H9 (cell line): ENCODE data around the gene SMTN. TPM values are rescaled to one million over a fixed set of nuclear protein-coding genes. Genes with fewer than 3 reads are reported as not detected.

Experiments used
- DNase-seq: peaks from one replicate; pipeline ENCODE4 v3.0.0-alpha.2; 2017
- H2AFZ ChIP-seq: one replicate; pipeline ENCODE4 v1.6.1; 2013; ENCODE audit warnings: mild to moderate bottlenecking, low read length, control low read depth, moderate library complexity
- H2AK5ac ChIP-seq: 2 replicates; pipeline ENCODE4 v1.6.1; 2013; ENCODE audit warnings: low read length, control low read depth, mixed read lengths; ENCODE audit not compliant: insufficient read length
- H2BK120ac ChIP-seq: one replicate; pipeline ENCODE4 v1.6.1; 2013; ENCODE audit warnings: low read depth, mild to moderate bottlenecking, low read length, control low read depth, inconsistent platforms; ENCODE audit not compliant: poor library complexity, severe bottlenecking
- H2BK12ac ChIP-seq: 2 replicates; pipeline ENCODE4 v1.6.1; 2013; ENCODE audit warnings: low read length, control low read depth, mixed read lengths, low read depth; ENCODE audit not compliant: insufficient read length
- H2BK15ac ChIP-seq: 2 replicates; pipeline ENCODE4 v1.6.1; 2013; ENCODE audit warnings: low read depth, low read length, control low read depth
- H2BK20ac ChIP-seq: one replicate; pipeline ENCODE4 v1.6.1; 2013; ENCODE audit warnings: low read depth, mild to moderate bottlenecking, low read length, control low read depth, inconsistent platforms; ENCODE audit not compliant: poor library complexity, severe bottlenecking
- H2BK5ac ChIP-seq: 2 replicates; pipeline ENCODE4 v1.6.1; 2013; ENCODE audit warnings: low read length, control low read depth, mixed read lengths; ENCODE audit not compliant: insufficient read length
- H3K14ac ChIP-seq: 2 replicates; pipeline ENCODE4 v1.6.1; 2013; ENCODE audit warnings: low read length, control low read depth; ENCODE audit not compliant: insufficient read depth
- H3K18ac ChIP-seq: 2 replicates; pipeline ENCODE4 v1.6.1; 2013; ENCODE audit warnings: low read depth, mild to moderate bottlenecking, mixed read lengths, low read length, control low read depth; ENCODE audit not compliant: insufficient read length
- H3K23ac ChIP-seq: 2 replicates; pipeline ENCODE4 v1.6.1; 2013; ENCODE audit warnings: low read length, control low read depth, mixed read lengths, low read depth; ENCODE audit not compliant: insufficient read length
- H3K23me2 ChIP-seq: 2 replicates; pipeline ENCODE4 v1.6.1; 2013; ENCODE audit warnings: low read depth, mild to moderate bottlenecking, mixed read lengths, low read length, control low read depth; ENCODE audit not compliant: insufficient read length, poor library complexity, severe bottlenecking
- H3K27ac ChIP-seq: 2 replicates; pipeline ENCODE4 v1.5.1; 2013; ENCODE audit warnings: low read length, control low read depth, mixed read lengths, low read depth; ENCODE audit not compliant: insufficient read length
- H3K27me3 ChIP-seq: 2 replicates; pipeline ENCODE4 v1.6.1; 2013; ENCODE audit warnings: low read length, control low read depth, inconsistent platforms; ENCODE audit not compliant: insufficient read depth
- H3K4ac ChIP-seq: 2 replicates; pipeline ENCODE4 v1.6.1; 2013; ENCODE audit warnings: low read depth, mild to moderate bottlenecking, control low read depth, inconsistent platforms, low read length, moderate library complexity
- H3K4me1 ChIP-seq: 2 replicates; pipeline ENCODE4 v1.6.1; 2013; ENCODE audit warnings: low read length, control low read depth, inconsistent platforms; ENCODE audit not compliant: insufficient read depth
- H3K4me2 ChIP-seq: 2 replicates; pipeline ENCODE4 v1.6.1; 2013; ENCODE audit warnings: low read length, control low read depth, mixed read lengths; ENCODE audit not compliant: insufficient read length, insufficient read depth
- H3K56ac ChIP-seq: 2 replicates; pipeline ENCODE4 v1.6.1; 2013; ENCODE audit warnings: low read depth, mild to moderate bottlenecking, mixed read lengths, low read length, control low read depth; ENCODE audit not compliant: insufficient read length
- H3K79me1 ChIP-seq: 2 replicates; pipeline ENCODE4 v1.6.1; 2013; ENCODE audit warnings: low read depth, mild to moderate bottlenecking, moderate library complexity, low read length, control low read depth, inconsistent platforms; ENCODE audit not compliant: insufficient read depth, poor library complexity, severe bottlenecking
- H3K79me2 ChIP-seq: 2 replicates; pipeline ENCODE4 v1.6.1; 2013; ENCODE audit warnings: low read length, control low read depth, inconsistent platforms; ENCODE audit not compliant: insufficient read depth
- H3K9ac ChIP-seq: 2 replicates; pipeline ENCODE4 v1.6.1; 2013; ENCODE audit warnings: low read length, control low read depth, mixed read lengths; ENCODE audit not compliant: insufficient read length; ENCODE audit errors: extremely low read depth
- H3K9me3 ChIP-seq: one replicate; pipeline ENCODE4 v1.6.1; 2013; ENCODE audit warnings: low read depth, low read length, inconsistent platforms; ENCODE audit not compliant: control insufficient read depth
- H3T11ph ChIP-seq: one replicate; pipeline ENCODE4 v1.6.1; 2013; ENCODE audit warnings: mild to moderate bottlenecking, low read length, control low read depth, inconsistent platforms
- H4K20me1 ChIP-seq: one replicate; pipeline ENCODE4 v1.6.1; 2013; ENCODE audit not compliant: control insufficient read depth, insufficient read length, insufficient read depth
- H4K5ac ChIP-seq: 2 replicates; pipeline ENCODE4 v1.6.1; 2013; ENCODE audit warnings: low read depth, mild to moderate bottlenecking, mixed read lengths, low read length, control low read depth; ENCODE audit not compliant: insufficient read length
- H4K8ac ChIP-seq: replicated peaks from 2 replicates; pipeline ENCODE4 v1.6.1; 2013; ENCODE audit warnings: low read length, control low read depth, mixed read lengths, low read depth; ENCODE audit not compliant: insufficient read length
- H4K91ac ChIP-seq: 2 replicates; pipeline ENCODE4 v1.6.1; 2013; ENCODE audit warnings: low read depth, mild to moderate bottlenecking, moderate library complexity, mixed read lengths, low read length, control low read depth; ENCODE audit not compliant: insufficient read length
- H3K27ac Mint-ChIP-seq, 3 experiments: 2 replicates in 2 of 3; 3 replicates in 1 of 3; pipeline ENCODE4 v1.8.0; 2020 to 2021; ENCODE audit warnings: mixed read lengths in 3 of 3, mild to moderate bottlenecking in 1 of 3, moderate library complexity in 1 of 3
- H3K27me3 Mint-ChIP-seq: 2 replicates; pipeline ENCODE4 v1.8.0; 2021; ENCODE audit warnings: low read depth, mild to moderate bottlenecking, moderate library complexity, mixed read lengths
- H3K36me3 Mint-ChIP-seq, 3 experiments: 2 replicates in 2 of 3; 3 replicates in 1 of 3; pipeline ENCODE4 v1.8.0; 2020 to 2021; ENCODE audit warnings: low read depth in 3 of 3, mixed read lengths in 3 of 3; ENCODE audit not compliant: insufficient read depth in 1 of 3
- H3K4me1 Mint-ChIP-seq, 2 experiments: 2 replicates each; pipeline ENCODE4 v1.8.0; 2020; ENCODE audit warnings: mixed read lengths in 2 of 2
- H3K4me3 Mint-ChIP-seq, 2 experiments: 2 replicates in 1 of 2; 3 replicates in 1 of 2; pipeline ENCODE4 v1.8.0; 2020 to 2021; ENCODE audit warnings: mild to moderate bottlenecking in 2 of 2, mixed read lengths in 2 of 2, moderate library complexity in 1 of 2
- H3K9me3 Mint-ChIP-seq, 2 experiments: 2 replicates in 1 of 2; 3 replicates in 1 of 2; pipeline ENCODE4 v1.8.0; 2020; ENCODE audit warnings: mild to moderate bottlenecking in 2 of 2, mixed read lengths in 2 of 2, moderate library complexity in 1 of 2
- CTCF ChIP-seq: fragments of 200-600 bp; sonication (generic); conservative IDR thresholded peaks from 3 replicates; pipeline ENCODE4 v1.8.0; 2021; ENCODE audit warnings: antibody characterized with exemption, mild to moderate bottlenecking
- WGBS: extraction: QIAGEN DNeasy Blood & Tissue Kit; methylation state at CpG from one replicate; pipeline ENCODE4 v1.1.7; 2013; ENCODE audit warnings: missing lambda C conversion rate, low lambda C conversion rate, mixed read lengths; ENCODE audit not compliant: insufficient read length; ENCODE audit errors: extremely low coverage; 5-methylcytosine and 5-hydroxymethylcytosine counted together
- total RNA-seq: library from RNA; stranded (reverse); gene quantifications from 2 replicates; pipeline ENCODE4 v1.2.1, GENCODE V29; 2021

Gene SMTN
- total RNA-seq, 1 experiment from 2014 or later: 23.4 TPM

- no peaks in the 10 kb centered on the region for H3K79me2 ChIP-seq
- H4K20me1 ChIP-seq: no peaks in the 10 kb centered on the region
- no peak overlapping the region for H2BK120ac ChIP-seq
- H2AFZ ChIP-seq: no peak overlapping the region
- no peak for DNase-seq
- H3K27ac ChIP-seq: no peak overlapping the region
- no peaks in the 10 kb centered on the region for H3K9me3 Mint-ChIP-seq
- no peak overlapping the region for H2AK5ac ChIP-seq
- no peak overlapping the region for H3T11ph ChIP-seq
- peak overlapping the region in 1 of 3 experiments; percentile 99; a peak in 1 of 7 replicates for H3K27ac Mint-ChIP-seq
- peaks cover 5% of the 10 kb centered on the region; the same call in 1 of the 2 replicates for H3K4me1 ChIP-seq
- H3K14ac ChIP-seq: no peak overlapping the region
- H3K9me3 ChIP-seq: no peaks in the 10 kb centered on the region
- TF ChIP-seq CTCF: no peak
- H2BK15ac ChIP-seq: no peak overlapping the region
- H3K56ac ChIP-seq: no peak overlapping the region
- H4K91ac ChIP-seq: no peak overlapping the region
- H2BK20ac ChIP-seq: no peak overlapping the region
- H4K8ac ChIP-seq: no peak overlapping the region
- H3K9ac ChIP-seq: no peak overlapping the region
- no peak overlapping the region for H4K5ac ChIP-seq
- no peaks in the 10 kb centered on the region for H3K36me3 Mint-ChIP-seq
- no peak overlapping the region for H2BK5ac ChIP-seq
- peaks cover 22 to 37% of the 10 kb centered on the region in 2 experiments for H3K4me1 Mint-ChIP-seq
- H3K23ac ChIP-seq: no peak overlapping the region
- WGBS: no CpG with 5 or more reads among the region's 12 CpGs
- H3K4me3 Mint-ChIP-seq: no peak overlapping the region
- no peak overlapping the region for H3K18ac ChIP-seq
- H3K27me3 ChIP-seq: no peaks in the 10 kb centered on the region
- no peak overlapping the region for H2BK12ac ChIP-seq
- H3K27me3 Mint-ChIP-seq: peaks cover 6% of the 10 kb centered on the region
- H3K23me2 ChIP-seq: no peaks in the 10 kb centered on the region
- H3K79me1 ChIP-seq: no peaks in the 10 kb centered on the region
- no peak overlapping the region for H3K4me2 ChIP-seq
- no peak overlapping the region for H3K4ac ChIP-seq
These were observed 44.5 kb downstream of the SMTN start for GRCh38 chr22:31125521-31126117.
